Dendritic cell treated with granulocyte-macrophage colony-stimulating factor and Interleukin-4, amounts not matched to agents 40 ng/mL and 50 ng/mL, for 4 days (primary cell): Measurements from ENCODE around the gene DACT3.

Experiments used
- H3K27ac Mint-ChIP-seq: one replicate; pipeline ENCODE4 v1.8.0; 2022; ENCODE audit warnings: mild to moderate bottlenecking, mixed read lengths
- H3K27me3 Mint-ChIP-seq: one replicate; pipeline ENCODE4 v1.8.0; 2022; ENCODE audit warnings: mild to moderate bottlenecking, mixed read lengths
- H3K36me3 Mint-ChIP-seq: one replicate; pipeline ENCODE4 v1.8.0; 2022; ENCODE audit warnings: low read depth, mixed read lengths
- H3K4me1 Mint-ChIP-seq: one replicate; pipeline ENCODE4 v1.8.0; 2022; ENCODE audit warnings: low read depth, mixed read lengths
- H3K4me3 Mint-ChIP-seq: one replicate; pipeline ENCODE4 v1.8.0; 2022; ENCODE audit warnings: mild to moderate bottlenecking, moderate library complexity, mixed read lengths
- H3K9me3 Mint-ChIP-seq: one replicate; pipeline ENCODE4 v1.8.0; 2022; ENCODE audit warnings: mixed read lengths
- intact Hi-C: fragments of 100-400 bp; cut with micrococcal nuclease; formaldehyde crosslinking; loops from one replicate; pipeline ENCODE4 v1.15.0; 2022

Gene DACT3

DNA sequence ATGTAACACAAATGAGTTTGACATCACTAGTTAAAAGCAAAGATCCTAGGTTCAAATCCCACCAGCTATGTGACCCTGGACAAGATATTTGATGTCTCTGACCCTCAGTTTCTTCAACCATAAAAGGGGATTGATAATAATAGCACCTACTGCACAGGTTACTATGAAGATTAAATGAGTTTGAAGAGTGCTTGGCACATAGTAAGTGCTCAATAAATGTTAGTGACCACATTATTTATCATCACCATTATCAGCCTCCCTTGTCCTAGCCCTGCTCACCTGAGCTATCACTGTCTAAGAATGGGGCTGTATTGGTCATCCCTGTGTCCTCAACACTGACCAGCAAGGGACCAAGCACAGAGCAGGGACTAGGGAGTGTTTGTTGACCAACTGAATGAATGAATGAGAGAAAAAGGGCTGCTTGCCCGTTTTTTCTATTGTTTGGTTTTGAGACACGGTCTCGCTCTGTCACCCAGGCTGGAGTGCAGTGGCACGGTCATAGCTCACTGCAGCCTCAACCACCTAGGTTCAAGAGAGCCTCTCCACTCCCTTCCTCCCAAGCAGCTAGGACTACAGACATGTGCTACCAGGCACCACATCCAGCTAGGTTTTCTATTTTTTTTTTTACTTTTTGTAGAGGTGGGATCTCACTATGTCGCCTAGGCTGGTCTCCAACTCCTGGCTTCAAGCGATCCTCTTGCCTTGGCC is 26.6 kb upstream of the DACT3 start:
- H3K27me3 Mint-ChIP-seq: no peaks in the 10 kb centered on the region
- H3K27ac Mint-ChIP-seq: no peak overlapping the region
- peaks cover 7% of the 10 kb centered on the region for H3K9me3 Mint-ChIP-seq
- no peak overlapping the region for H3K4me3 Mint-ChIP-seq
- peaks cover 99% of the 10 kb centered on the region for H3K36me3 Mint-ChIP-seq
- intact Hi-C loops: no loop called here
- no peaks in the 10 kb centered on the region for H3K4me1 Mint-ChIP-seq

DNA sequence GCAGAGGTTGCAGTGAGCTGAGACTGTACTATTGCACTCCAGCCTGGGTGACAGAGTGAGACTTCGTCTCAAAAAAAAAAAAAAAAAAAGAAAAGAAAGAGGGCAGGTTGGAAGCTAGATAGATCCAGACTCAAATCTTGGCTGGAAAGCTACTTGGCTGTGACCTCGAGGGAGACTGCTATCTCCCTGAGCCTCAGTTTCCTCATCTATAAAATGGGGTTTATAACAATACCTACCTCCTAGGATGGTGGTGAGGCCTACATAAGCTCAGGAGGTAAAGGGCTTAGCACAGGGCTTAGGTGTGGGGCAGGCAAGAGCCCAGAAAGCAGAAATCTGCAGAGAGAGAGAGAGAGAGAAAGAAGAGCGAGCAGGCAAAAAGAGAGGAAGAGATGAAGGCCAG is 24.2 kb upstream of the DACT3 start:
- Mint-ChIP-seq H3K4me3 (no peak overlapping the region), H3K4me1 (no peaks in the 10 kb centered on the region), H3K27ac (no peak overlapping the region), H3K27me3 (no peaks in the 10 kb centered on the region), H3K36me3 (peaks cover 99% of the 10 kb centered on the region), H3K9me3 (no peaks in the 10 kb centered on the region)
- intact Hi-C loops: no loop called here

DNA sequence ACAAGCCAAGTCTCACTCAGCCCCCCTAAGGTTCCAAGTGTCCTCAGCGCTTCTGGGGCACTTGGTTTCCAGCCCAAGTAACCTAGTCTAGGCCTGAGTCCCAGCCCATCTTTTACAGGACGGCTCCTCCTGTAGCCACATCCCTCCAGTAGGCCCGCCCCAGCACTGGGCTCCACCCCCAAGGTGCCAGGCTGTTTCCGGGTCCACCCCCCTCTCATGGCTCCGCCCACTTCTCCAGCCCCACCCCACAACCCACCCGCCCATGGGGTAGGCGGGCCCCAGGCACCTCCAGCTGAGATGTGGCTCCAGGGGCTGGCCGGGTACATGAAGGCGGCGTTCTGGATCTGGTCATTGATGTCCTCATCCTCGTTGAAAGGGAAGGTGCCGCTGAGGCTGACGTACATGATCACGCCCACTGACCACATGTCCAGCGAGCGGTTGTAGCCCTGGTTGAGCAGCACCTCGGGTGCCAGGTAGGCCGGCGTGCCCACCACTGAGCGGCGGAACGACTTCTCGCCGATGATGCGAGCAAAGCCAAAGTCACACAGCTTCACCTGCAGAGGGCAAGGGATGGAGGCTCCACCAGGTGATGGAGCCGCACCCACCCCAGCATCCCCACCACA is 17.2 kb upstream of the DACT3 start:
- peaks cover 6% of the 10 kb centered on the region for H3K4me1 Mint-ChIP-seq
- intact Hi-C loops: no loop called here
- peaks cover 90% of the 10 kb centered on the region for H3K36me3 Mint-ChIP-seq

DNA sequence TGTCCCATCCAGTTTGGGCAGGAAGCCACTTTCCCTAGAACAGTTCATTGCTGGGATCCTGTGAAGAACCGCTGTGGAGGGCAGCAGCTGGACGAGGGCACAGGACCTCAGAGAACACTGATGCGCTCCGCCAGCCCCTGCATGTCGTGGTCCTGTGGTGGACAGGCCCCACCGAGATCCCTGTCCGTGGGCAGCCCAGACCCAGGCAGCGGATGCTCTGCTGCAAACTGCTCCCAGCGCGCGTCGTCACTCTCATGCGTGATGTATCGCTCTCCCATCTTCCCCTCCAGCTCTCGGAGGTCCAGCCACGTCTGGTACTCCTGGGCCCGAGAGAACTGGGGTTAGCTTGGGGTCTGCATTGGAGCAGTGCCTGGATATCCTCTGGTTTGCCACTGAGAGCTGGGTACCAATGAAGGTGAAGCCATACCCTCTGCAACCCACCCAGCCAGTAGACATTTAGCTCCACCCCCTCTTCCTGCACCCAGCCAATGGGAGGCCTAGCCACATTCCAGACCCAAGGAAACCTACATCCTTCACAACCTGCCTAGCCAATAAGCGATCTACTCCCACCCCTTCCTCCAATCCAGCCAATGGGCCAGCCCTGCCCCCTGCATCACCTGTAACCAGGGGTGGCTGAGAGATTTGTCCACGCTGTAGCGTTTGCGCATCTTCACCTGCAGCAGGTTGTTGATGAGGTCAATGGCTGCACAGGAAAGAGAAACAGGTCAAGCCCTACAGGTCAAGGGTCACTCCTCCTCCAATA is 13.6 kb upstream of the DACT3 start:
- Mint-ChIP-seq H3K27ac (no peak overlapping the region), H3K4me3 (no peak overlapping the region), H3K4me1 (peaks cover 6% of the 10 kb centered on the region), H3K36me3 (peaks cover 60% of the 10 kb centered on the region), H3K9me3 (no peaks in the 10 kb centered on the region), H3K27me3 (peaks cover 1% of the 10 kb centered on the region)
- intact Hi-C loops: no loop called here

More for the DNA sequence above, 17.2 kb upstream of the DACT3 start:
- no peaks in the 10 kb centered on the region for H3K9me3 Mint-ChIP-seq
- H3K4me3 Mint-ChIP-seq: no peak overlapping the region
- no peak overlapping the region for H3K27ac Mint-ChIP-seq
- H3K27me3 Mint-ChIP-seq: no peaks in the 10 kb centered on the region

DNA sequence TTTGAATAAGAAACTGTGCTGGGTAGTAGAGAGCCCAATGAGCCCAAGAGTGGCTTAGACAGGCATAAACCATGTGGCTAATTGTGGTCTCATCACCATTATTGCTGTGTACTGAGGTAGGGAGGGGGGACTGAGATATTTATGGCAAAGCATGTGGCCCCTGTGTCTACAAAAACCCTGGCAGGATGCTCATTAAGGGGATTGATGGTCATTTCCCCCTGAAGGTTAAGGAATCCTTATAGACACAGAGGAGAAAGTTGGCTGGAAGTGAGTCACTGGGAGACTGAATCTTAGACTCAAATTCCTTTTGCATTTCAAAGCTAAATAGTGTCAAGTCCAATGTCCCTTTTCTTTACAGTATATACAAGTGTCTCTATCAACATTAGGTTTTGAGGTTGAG is 9.8 kb upstream of the DACT3 start:
- Mint-ChIP-seq H3K27ac (no peak overlapping the region), H3K27me3 (peaks cover 1% of the 10 kb centered on the region), H3K9me3 (no peaks in the 10 kb centered on the region), H3K4me3 (no peak overlapping the region), H3K36me3 (peaks cover 29% of the 10 kb centered on the region), H3K4me1 (peaks cover 6% of the 10 kb centered on the region)
- intact Hi-C loops: no loop called here

DNA sequence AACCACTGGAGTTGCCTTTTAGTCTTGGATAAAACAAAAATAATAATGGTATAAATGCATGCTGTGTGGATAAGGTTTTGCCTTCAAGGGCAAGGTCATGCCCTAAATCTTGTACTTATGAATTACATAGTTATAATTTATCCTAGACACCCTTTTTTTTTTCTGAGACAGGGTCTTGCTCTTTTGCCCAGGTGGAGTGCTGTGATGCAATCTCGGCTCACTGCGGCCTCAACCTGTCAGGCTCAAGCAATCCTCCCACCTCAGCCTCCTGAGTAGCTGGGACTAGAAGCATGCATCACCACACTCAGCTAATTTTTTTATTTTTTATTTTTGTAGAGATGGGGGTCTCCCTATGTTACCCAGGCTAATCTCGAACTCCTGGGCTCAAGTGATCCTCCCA is 7.7 kb upstream of the DACT3 start:
- Mint-ChIP-seq H3K36me3 (peaks cover 11% of the 10 kb centered on the region), H3K4me1 (no peaks in the 10 kb centered on the region), H3K9me3 (no peaks in the 10 kb centered on the region), H3K27me3 (peaks cover 9% of the 10 kb centered on the region), H3K4me3 (no peak overlapping the region), H3K27ac (no peak overlapping the region)
- intact Hi-C loops: no loop called here

DNA sequence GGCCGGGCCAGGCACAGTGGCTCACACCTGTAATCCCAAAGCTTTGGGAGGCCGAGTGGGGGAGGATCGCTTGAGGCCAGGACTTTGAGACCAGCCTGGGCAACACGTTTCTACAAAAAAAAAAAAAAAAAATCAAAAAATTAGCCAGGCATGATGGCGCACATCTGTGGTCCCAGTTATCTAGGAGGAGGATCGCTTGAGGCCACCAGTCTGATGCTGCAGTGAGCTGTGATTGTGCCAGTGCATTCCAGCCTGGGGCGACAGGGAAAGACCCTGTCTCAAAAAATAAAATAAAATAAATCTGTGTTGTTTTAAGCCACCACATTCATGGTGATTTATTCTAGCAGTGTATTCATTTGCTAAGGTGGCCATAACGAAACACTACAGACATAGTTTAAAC is 4.1 kb upstream of the DACT3 start:
- Mint-ChIP-seq H3K27me3 (peaks cover 22% of the 10 kb centered on the region), H3K4me1 (peaks cover 18% of the 10 kb centered on the region), H3K27ac (no peak overlapping the region), H3K4me3 (no peak overlapping the region), H3K36me3 (no peaks in the 10 kb centered on the region), H3K9me3 (no peaks in the 10 kb centered on the region)
- intact Hi-C loops: no loop called here

DNA sequence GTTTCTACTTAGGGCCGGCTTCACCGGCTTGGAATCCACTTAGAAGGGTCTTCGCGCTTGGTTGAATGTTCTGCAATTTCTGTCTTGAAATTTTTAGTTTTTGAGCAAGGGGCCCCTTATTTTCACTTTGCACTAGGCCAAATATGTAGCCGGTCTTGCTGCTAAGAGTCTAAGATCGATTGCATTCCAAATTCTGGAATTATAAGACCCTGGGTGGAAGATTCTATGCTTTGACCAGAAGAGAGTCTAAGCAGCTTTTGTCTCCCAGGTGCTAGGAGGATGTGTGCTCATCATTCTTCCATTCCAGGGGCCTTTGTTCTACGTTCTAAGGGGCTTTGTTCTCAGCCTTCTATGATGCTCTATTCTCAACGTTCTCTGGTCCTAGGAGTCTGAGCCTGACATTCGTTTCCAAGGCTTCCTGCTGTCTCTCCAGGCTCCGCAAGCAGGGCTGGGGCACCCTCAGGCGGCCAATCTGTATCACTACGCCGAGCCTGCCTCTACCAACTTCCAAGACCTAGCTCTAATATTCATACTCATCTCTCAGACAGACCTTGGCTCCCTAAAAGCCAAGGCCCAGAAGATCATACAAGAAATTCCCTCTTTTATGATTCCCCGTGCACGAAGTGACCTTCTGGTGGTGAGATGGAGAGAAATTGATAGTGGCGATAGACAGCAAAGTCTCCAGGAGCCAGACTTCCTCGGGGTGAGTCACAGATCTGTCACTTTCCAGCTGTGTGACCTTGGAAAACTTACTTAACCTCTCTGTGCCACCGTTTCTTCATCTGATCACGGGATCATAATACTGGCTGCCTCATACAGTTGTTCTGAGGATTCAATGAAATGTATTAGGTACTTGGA is 982 bp upstream of the DACT3 start:
- peaks cover 34% of the 10 kb centered on the region for H3K4me1 Mint-ChIP-seq
- intact Hi-C loops: loop anchor here (1.0 to 5.0 kb wide), 3 partner anchors 28 to 135 kb away; no protein-coding TSS in a partner anchor
- H3K36me3 Mint-ChIP-seq: no peaks in the 10 kb centered on the region
- peaks cover 49% of the 10 kb centered on the region for H3K27me3 Mint-ChIP-seq
- H3K4me3 Mint-ChIP-seq: peak overlapping the region; percentile 67
- peak overlapping the region; percentile 57 for H3K27ac Mint-ChIP-seq
- H3K9me3 Mint-ChIP-seq: no peaks in the 10 kb centered on the region

DNA sequence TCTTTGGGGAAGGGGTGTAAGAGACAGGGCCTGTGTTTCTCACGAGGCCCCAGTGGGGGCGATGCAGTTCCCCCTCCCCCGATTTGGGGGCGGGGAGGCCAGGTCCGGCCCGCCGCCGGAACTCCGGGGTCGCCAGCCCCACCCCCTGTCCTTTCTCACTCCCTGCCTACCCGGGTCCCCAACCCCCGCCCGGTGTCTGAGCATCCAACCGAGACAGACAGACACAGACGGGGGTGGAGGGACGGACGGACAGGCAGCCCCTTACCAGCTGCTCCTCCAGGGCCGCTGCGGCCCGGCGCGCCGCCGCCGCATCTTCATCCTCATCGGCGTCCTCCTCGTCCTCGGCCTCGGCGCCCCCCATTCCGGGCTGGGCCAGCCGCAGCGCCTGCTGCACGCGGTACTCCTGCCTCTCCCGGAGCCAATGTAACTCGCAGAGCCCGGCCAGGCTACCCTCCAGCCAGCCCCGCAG is 397 bp downstream of the DACT3 start:
- Mint-ChIP-seq H3K4me1 (peaks cover 34% of the 10 kb centered on the region), H3K27ac (peak overlapping the region; percentile 46), H3K36me3 (no peaks in the 10 kb centered on the region), H3K4me3 (peak overlapping the region; percentile 67), H3K27me3 (peaks cover 59% of the 10 kb centered on the region), H3K9me3 (no peaks in the 10 kb centered on the region)
- intact Hi-C loops: loop anchor here (1.0 to 5.0 kb wide), 2 partner anchors 26 to 133 kb away; no protein-coding TSS in a partner anchor

DNA sequence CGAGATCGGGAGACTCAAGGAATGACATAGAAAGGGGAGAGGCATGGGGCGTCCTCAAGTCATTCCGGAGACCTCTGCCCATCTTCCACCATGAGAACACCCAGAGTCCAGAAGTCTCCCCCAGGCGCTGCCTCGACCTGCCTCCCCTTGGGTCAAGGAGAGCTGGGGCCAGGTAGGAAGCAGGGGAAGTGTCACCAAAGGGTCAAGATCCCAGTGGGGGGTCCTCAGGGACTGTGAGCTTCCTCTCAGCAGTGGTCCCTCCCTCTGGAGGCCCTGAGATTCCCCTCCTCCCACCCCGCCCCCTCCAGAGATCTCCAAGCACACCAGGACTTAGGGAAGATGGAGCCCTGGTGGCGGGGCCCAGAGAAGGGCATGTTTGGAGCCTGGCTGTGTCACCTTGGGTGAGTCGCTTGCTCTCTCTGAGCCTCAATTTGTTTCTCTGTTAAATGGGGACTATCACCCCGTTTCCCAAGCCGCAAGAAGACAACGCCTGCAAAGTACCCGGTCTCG is 919 bp downstream of the DACT3 start:
- no peaks in the 10 kb centered on the region for H3K9me3 Mint-ChIP-seq
- peak overlapping the region; percentile 64 for H3K4me3 Mint-ChIP-seq
- intact Hi-C loops: loop anchor here (5.0 kb wide), 1 partner anchor 133 kb away; no protein-coding TSS in a partner anchor

DNA sequence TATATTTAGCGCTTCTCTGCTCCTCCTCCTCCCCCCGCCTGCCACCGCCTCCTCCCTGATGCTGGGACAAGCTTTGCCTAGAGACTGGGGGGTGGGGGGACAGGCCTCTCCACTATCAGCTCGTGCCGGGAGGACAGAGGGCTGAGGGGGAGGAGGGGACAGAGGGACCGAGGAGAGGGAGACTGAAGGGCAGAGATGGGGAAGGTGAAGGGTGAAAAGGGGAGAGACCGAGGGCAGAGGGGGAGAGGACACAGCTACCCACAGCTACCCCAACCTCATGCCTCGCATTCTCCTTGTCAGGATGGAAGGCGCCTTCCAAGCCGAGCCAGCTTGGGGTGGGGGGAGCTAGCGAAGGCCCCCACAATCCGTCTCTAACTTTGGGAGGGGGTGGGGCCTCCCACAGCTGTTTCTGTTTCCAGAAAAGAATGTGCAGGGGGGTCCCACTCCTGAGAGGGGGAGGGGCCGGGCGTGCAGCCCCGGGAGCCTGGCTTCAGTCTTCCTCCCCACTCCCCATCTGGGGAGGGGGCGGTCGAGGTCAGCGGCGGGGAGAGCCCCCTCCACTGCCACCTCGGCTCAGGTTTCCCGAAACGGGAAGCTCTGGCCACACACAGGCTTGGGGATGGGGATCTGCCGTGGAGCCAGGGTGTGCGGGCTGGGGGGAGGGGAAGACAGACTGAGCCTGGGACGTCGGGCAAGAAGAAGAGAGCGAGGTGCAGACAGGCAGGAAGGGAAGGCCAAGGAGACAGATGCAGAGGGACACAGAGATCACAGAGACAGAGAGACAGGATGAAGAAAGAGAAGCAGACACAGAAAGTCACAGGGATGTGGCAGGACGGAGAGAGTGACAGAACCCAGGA is 1.6 kb downstream of the DACT3 start:
- H3K9me3 Mint-ChIP-seq: no peaks in the 10 kb centered on the region
- no peaks in the 10 kb centered on the region for H3K36me3 Mint-ChIP-seq
- peaks cover 67% of the 10 kb centered on the region for H3K27me3 Mint-ChIP-seq
- peaks cover 34% of the 10 kb centered on the region for H3K4me1 Mint-ChIP-seq
- H3K4me3 Mint-ChIP-seq: peak overlapping the region; percentile 64
- peak overlapping the region; percentile 54 for H3K27ac Mint-ChIP-seq
- intact Hi-C loops: loop anchor here (5.0 kb wide), 1 partner anchor 132 kb away; no protein-coding TSS in a partner anchor

More for the DNA sequence above, 919 bp downstream of the DACT3 start:
- Mint-ChIP-seq H3K4me1 (peaks cover 34% of the 10 kb centered on the region), H3K27ac (peak overlapping the region; percentile 54), H3K36me3 (no peaks in the 10 kb centered on the region), H3K27me3 (peaks cover 63% of the 10 kb centered on the region)

DNA sequence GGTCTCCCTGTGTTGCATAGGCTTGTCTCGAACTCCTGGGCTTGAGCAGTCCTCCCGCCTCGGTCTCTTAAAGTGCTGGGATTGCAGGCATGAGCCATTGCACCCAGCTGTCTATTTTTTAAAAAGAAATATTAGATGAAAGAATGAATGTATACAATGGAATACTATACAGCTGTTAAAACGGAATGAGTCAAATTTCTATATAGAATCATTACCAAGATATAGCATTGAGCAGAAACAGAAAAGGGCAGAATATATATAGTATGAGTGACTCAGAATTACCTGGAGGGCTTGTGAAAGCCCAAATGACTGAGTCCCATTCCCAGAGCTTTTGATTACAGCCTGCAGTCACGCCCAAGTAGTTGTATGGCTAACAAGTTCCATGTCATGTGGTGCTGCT is 4.4 kb downstream of the DACT3 start:
- H3K27ac Mint-ChIP-seq: no peak overlapping the region
- intact Hi-C loops: no loop called here
- no peaks in the 10 kb centered on the region for H3K36me3 Mint-ChIP-seq
- H3K4me3 Mint-ChIP-seq: no peak overlapping the region
- peaks cover 76% of the 10 kb centered on the region for H3K27me3 Mint-ChIP-seq
- H3K4me1 Mint-ChIP-seq: peaks cover 33% of the 10 kb centered on the region
- no peaks in the 10 kb centered on the region for H3K9me3 Mint-ChIP-seq
